ENCODE results near the gene MAP3K20. TPM values are rescaled to one million over a fixed set of nuclear protein-coding genes. Genes with fewer than 3 reads are reported as not detected.
A peak's percentile ranks its signal among the peaks of the same experiment; 100 is the strongest.

MAP3K20 gene
- total and polyA plus RNA-seq, 2 of the 4 experiments (the other 2 are of a cell fraction) = 27.5 to 84.4 TPM

DNA sequence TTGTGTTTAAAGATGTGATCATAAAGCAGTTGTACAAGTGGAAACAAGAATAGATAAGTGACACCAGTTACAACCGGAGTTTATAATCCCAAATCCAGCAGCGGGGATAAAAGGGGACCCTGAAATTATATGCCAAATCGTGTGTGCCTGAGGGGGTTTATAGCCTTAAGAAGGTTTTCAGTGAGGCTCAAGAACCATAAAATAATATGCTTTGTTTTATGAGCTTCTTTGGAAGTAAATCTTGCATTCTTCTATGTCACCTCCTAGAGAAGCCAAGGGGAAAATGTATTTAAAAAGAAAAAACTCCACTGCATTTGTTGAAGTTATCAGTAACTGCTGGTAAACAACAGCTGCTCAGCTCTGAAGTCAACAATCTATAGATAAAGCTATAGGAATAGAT, 25.8 kb upstream of the MAP3K20 start (continued):
- no peak for TF ChIP-seq FOS (IDR thresholded peaks at IDR 0.05; ENCODE audit: low read depth, low read length)

DNA sequence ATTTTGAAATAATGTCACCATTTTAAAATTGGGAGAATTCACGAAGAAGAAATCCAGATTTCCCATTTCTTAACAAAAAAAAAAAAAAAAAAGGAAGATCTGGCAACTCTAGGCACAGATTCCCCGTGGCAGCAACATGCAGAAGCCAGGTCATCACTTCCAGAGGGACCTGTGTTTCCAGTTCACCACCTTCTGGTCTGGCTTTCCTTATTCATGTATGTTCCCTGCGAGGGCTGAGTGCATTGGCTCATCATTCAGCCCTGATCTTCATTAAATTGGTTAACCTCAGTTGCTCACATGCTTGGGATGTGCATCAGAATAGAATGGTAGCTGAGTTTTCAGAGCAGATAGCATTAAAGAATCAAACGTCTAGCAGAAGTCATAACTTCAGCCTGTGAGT, 25.0 kb upstream of the MAP3K20 start:
- Histone ChIP-seq H4K5ac (ENCODE audit: low read depth, low read length) (peak overlapping the region; percentile 85), H3K4me3 (ENCODE audit: insufficient read depth, low read depth, low read length) (no peak overlapping the region), H3K18ac (ENCODE audit: low read depth, low read length) (peak overlapping the region; percentile 82), H2AK5ac (ENCODE audit: low read depth, low read length) (peak overlapping the region; percentile 96), H4K20me1 (ENCODE audit: insufficient read depth, low read length) (no peaks in the 10 kb centered on the region), H2BK5ac (ENCODE audit: low read depth, low read length, poor library complexity, severe bottlenecking) (no peak overlapping the region), H2AFZ (replicated peaks; ENCODE audit: low read length, poor library complexity) (no peak overlapping the region), H4K8ac (ENCODE audit: low read depth in 2 of 2, low read length in 2 of 2) (peak overlapping the region; percentile 60 to 78; a peak in 3 of 4 replicates), H3K79me1 (ENCODE audit: low read depth in 1 of 2, low read length in 2 of 2) (no peaks in the 10 kb centered on the region), H2BK20ac (ENCODE audit: low read depth, low read length) (peak overlapping the region; percentile 58), H3K9me1 (ENCODE audit: insufficient read depth, low read length) (peaks cover 16% of the 10 kb centered on the region), H3K27ac (ENCODE audit: insufficient read depth, low read length) (no peak overlapping the region), H3K14ac (replicated peaks; ENCODE audit: low read depth, low read length) (peak overlapping the region; percentile 16; the same call in 1 of the 2 replicates), H3K56ac (ENCODE audit: extremely low read depth, insufficient read depth, low read length) (no peak overlapping the region), H3K4me2 (ENCODE audit: low read depth, low read length) (no peak overlapping the region), H3K4me1 (ENCODE audit: control insufficient read depth, insufficient read depth, low read length) (peaks cover 19% of the 10 kb centered on the region), H3K23ac (ENCODE audit: low read depth, low read length) (no peak overlapping the region), H2BK15ac (ENCODE audit: low read depth, low read length) (peak overlapping the region; percentile 92; the same call in 2 of the 3 replicates), H3K4ac (ENCODE audit: low read depth, low read length) (peak overlapping the region; percentile 85), H4K91ac (ENCODE audit: insufficient read depth, low read depth, low read length) (peak overlapping the region; percentile 80), H3K27me3 (ENCODE audit: control insufficient read depth, insufficient read depth, low read length) (no peaks in the 10 kb centered on the region), H3K9me3 (ENCODE audit: control insufficient read depth, insufficient read depth, low read length) (no peaks in the 10 kb centered on the region), H3K9ac (ENCODE audit: low read depth, low read length) (no peak overlapping the region), H2BK120ac (ENCODE audit: low read depth, low read length) (peak overlapping the region; percentile 55), H3K36me3 (ENCODE audit: control insufficient read depth, insufficient read depth, low read length) (no peaks in the 10 kb centered on the region), H2AK9ac (replicated peaks; ENCODE audit: low read depth, low read length, poor library complexity) (no peak overlapping the region)
- WGBS, 2 experiments (ENCODE audit: extremely low coverage in 2 of 2, insufficient read length in 1 of 2) = 100% methylated on average over 1 of the region's 4 CpGs; no CpG with 5 or more reads in 1 of the 2 experiments
- in situ Hi-C loops (cut with MboI; ENCODE audit: low sequenced_read_pairs) (no loop called here), intact Hi-C loops (cut with micrococcal nuclease) (no loop called here), dilution Hi-C loops (cut with HindIII; ENCODE audit: low sequenced_read_pairs, unreplicated experiment) (no loop called here)
- no peak for DNase-seq
- CTCF ChIA-PET = interaction anchor here (0.5 to 0.6 kb wide), 2 partner anchors 14 to 47 kb away, joined by 3 read pairs; no protein-coding TSS in a partner anchor
- no TSS peak for BruUV-seq (replicated peaks)
- no peak for ATAC-seq (ENCODE audit: low read depth)
- TF ChIP-seq RAD21 (IDR thresholded peaks at IDR 0.05; ENCODE audit: low read length) (no peak), CHD1 (IDR thresholded peaks at IDR 0.05; ENCODE audit: low read depth, low read length) (no peak), MXI1 (IDR thresholded peaks at IDR 0.05; ENCODE audit: borderline replicate concordance, low read depth, low read length) (no peak)
- POLR2A ChIA-PET (ENCODE audit: unreplicated experiment) = no interaction called here
